K562 (cell line): ENCODE data around the gene GGT5. TPM values are rescaled to one million over a fixed set of nuclear protein-coding genes. Genes with fewer than 3 reads are reported as not detected.

Experiments used
- ATAC-seq: fragments of 200-7000 bp; cut with Tn5 transposase; 3 replicates; pipeline ENCODE4 v1.9.1; 2020; ENCODE audit warnings: moderate library complexity
- BruUV-seq: library from RNA; stranded (reverse); fragments of 400-500 nt; replicated peaks from 2 replicates; lab custom pipeline; 2021; lab: Mats Ljungman, UMichigan
- CTCF ChIA-PET: fragments of 300-600 bp; formaldehyde crosslinking; extraction: SDS; loops from one replicate; lab custom pipeline; 2021; ENCODE audit warnings: low intra/inter-chr PET ratio; lab: Yijun Ruan, JAX
- POLR2A ChIA-PET: fragments of 300-600, 350-650 bp; sonication (Branson Sonifier 250); formaldehyde crosslinking; extraction: SDS; loops from one replicate; lab custom pipeline; 2021; ENCODE audit warnings: antibody characterized with exemption, inconsistent platforms; lab: Yijun Ruan, JAX
- DNase-seq, 4 experiments: peaks; one replicate each; pipeline versions ENCODE4 v3.0.0 to v3.0.0-alpha.2; 2011 to 2018; ENCODE audit warnings: low spot score in 3 of 4, mixed read lengths in 3 of 4; ENCODE audit errors: extremely low read depth in 1 of 4
- FAIRE-seq: peaks from 2 replicates; lab custom pipeline; 2011; peaks lifted over from hg19 to GRCh38; lab: Jason Lieb, UNC
- H2AFZ ChIP-seq: 2 replicates; pipeline ENCODE4 v1.6.0; 2011; ENCODE audit warnings: low read depth, low read length, control low read depth, inconsistent platforms
- H3K27ac ChIP-seq: fragments of 200-600 bp; 3 replicates; pipeline ENCODE4 v1.8.0; 2011; ENCODE audit warnings: low read depth, mild to moderate bottlenecking, control low read depth, inconsistent platforms, low read length, moderate library complexity, mixed read lengths; ENCODE audit errors: extremely low read depth
- H3K27me3 ChIP-seq, 2 experiments: fragments of 300-600 bp in 1 of 2; 2 replicates in 1 of 2; 3 replicates in 1 of 2; pipeline versions ENCODE4 v1.6.0 to v1.8.0; 2011; ENCODE audit warnings: inconsistent platforms in 2 of 2, low read length in 2 of 2, mild to moderate bottlenecking in 1 of 2, mixed read lengths in 1 of 2, moderate library complexity in 1 of 2; ENCODE audit not compliant: control insufficient read depth in 2 of 2, insufficient read depth in 2 of 2
- H3K36me3 ChIP-seq: fragments of 300-600 bp; 3 replicates; pipeline ENCODE4 v1.8.0; 2011; ENCODE audit warnings: mild to moderate bottlenecking, low read length, inconsistent platforms; ENCODE audit not compliant: control insufficient read depth, insufficient read depth
- H3K4me1 ChIP-seq, 2 experiments: fragments of 200-600 bp in 1 of 2; replicated peaks in 1 of 2; 2 replicates in 1 of 2; 3 replicates in 1 of 2; pipeline versions ENCODE4 v1.5.1 to v1.8.0; 2011; ENCODE audit warnings: inconsistent platforms in 2 of 2, low read length in 2 of 2, mild to moderate bottlenecking in 1 of 2, mixed read lengths in 1 of 2, moderate library complexity in 1 of 2; ENCODE audit not compliant: control insufficient read depth in 2 of 2, insufficient read depth in 2 of 2
- H3K4me2 ChIP-seq: 2 replicates; pipeline ENCODE4 v1.6.1; 2011; ENCODE audit warnings: low read length, control low read depth, inconsistent platforms, mixed read lengths; ENCODE audit not compliant: insufficient read depth
- H3K4me3 ChIP-seq: fragments of 200-600 bp; sonication (generic), shearing (Covaris generic); 2 replicates; pipeline ENCODE4 v1.5.1; 2016; ENCODE audit warnings: control low read depth, inconsistent platforms
- H3K79me2 ChIP-seq: fragments of 200-600 bp; 3 replicates; pipeline ENCODE4 v1.8.0; 2011; ENCODE audit warnings: low read length, inconsistent platforms; ENCODE audit not compliant: control insufficient read depth, insufficient read depth
- H3K9ac ChIP-seq, 2 experiments: 2 replicates each; pipeline versions ENCODE4 v1.6.0 to v1.6.1; 2011; ENCODE audit warnings: low read depth in 2 of 2, low read length in 2 of 2, control low read depth in 1 of 2, inconsistent platforms in 1 of 2, mild to moderate bottlenecking in 1 of 2, mixed read lengths in 1 of 2; ENCODE audit not compliant: insufficient read depth in 1 of 2
- H3K9me1 ChIP-seq: one replicate; pipeline ENCODE4 v1.6.0; 2011; ENCODE audit warnings: inconsistent platforms, mild to moderate bottlenecking, low read length, moderate library complexity; ENCODE audit not compliant: control insufficient read depth, insufficient read depth
- H3K9me3 ChIP-seq: replicated peaks from 2 replicates; pipeline ENCODE4 v1.5.1; 2011; ENCODE audit warnings: low read depth, low read length, inconsistent platforms; ENCODE audit not compliant: control insufficient read depth, insufficient read depth
- H4K20me1 ChIP-seq: replicated peaks from 2 replicates; pipeline ENCODE4 v1.6.1; 2011; ENCODE audit warnings: low read length, inconsistent platforms, mixed read lengths; ENCODE audit not compliant: control insufficient read depth, insufficient read depth
- ARID1B ChIP-seq: fragments of 450-650 bp; IDR thresholded peaks from 2 replicates; pipeline ENCODE4 v1.6.1; 2016; ENCODE audit warnings: antibody characterized with exemption, mild to moderate bottlenecking, inconsistent platforms
- ATF1 ChIP-seq, 2 experiments: fragments of 450-650 bp in 1 of 2; IDR thresholded peaks; 2 replicates each; pipeline ENCODE4 v1.6.1; 2016; ENCODE audit warnings: missing compliant biosample characterization in 1 of 2, missing genetic modification characterization in 1 of 2
- CCAR2 ChIP-seq: fragments of 200-400 bp; formaldehyde crosslinking; IDR thresholded peaks from 2 replicates; pipeline ENCODE4 v1.6.1; 2017; ENCODE audit warnings: mild to moderate bottlenecking, low read depth, low read length
- E2F4 ChIP-seq: sonication (generic); formaldehyde crosslinking; IDR thresholded peaks from 2 replicates; pipeline ENCODE4 v1.8.0; 2022; ENCODE audit warnings: mild to moderate bottlenecking, low read depth, missing genetic modification reagents
- NFRKB ChIP-seq: fragments of 450-650 bp; IDR thresholded peaks from 2 replicates; pipeline ENCODE4 v1.6.1; 2016; ENCODE audit warnings: low read depth
- NR1H2 ChIP-seq: sonication (generic); formaldehyde crosslinking; IDR thresholded peaks from 2 replicates; pipeline ENCODE4 v1.4.0; 2020; ENCODE audit warnings: mild to moderate bottlenecking, missing genetic modification reagents
- PHF8 ChIP-seq: fragments of 200-600 bp; sonication (generic); IDR thresholded peaks from 2 replicates; pipeline ENCODE4 v1.6.1; 2012; ENCODE audit warnings: mixed run types, mild to moderate bottlenecking, inconsistent platforms, low read length, moderate library complexity, borderline replicate concordance
- WGBS: fragments of 100-300 bp; shearing (Covaris generic); methylation state at CpG from one replicate; pipeline ENCODE4 v1.1.6; 2016; ENCODE audit warnings: low coverage, mixed read lengths; ENCODE audit not compliant: insufficient coverage; ENCODE audit errors: missing lambda C conversion rate; 5-methylcytosine and 5-hydroxymethylcytosine counted together
- in situ Hi-C: fragments of 300-500 bp; cut with MboI; formaldehyde crosslinking; loops from 4 replicates; pipeline ENCODE4 v1.15.0; 2018; ENCODE audit warnings: inconsistent platforms, mixed read lengths
- intact Hi-C: fragments of 100-400 bp; cut with micrococcal nuclease; formaldehyde crosslinking; loops from 2 replicates; pipeline ENCODE4 v1.14.2; 2022
- polyA plus RNA-seq, 8 experiments: library from polyadenylated mRNA; depleted of rRNA in 4 of 8; stranded (reverse) in 5 of 8; unstranded in 3 of 8; fragments of >200 nt; fragmentation: Nextera tagmentation in 2 of 8; fragmentation: Illumina TruSeq in 1 of 8; extraction: Ambion mirVana in 2 of 8; extraction: Trizol in 1 of 8; gene quantifications; 2 replicates each; pipeline versions ENCODE4 v1.2.1 to v1.2.3, GENCODE V29; 2011 to 2014; ENCODE audit warnings: inconsistent platforms in 1 of 8, missing spikeins in 1 of 8
- total RNA-seq, 7 experiments: library from RNA; depleted of rRNA in 6 of 7; stranded (reverse); fragments of >200 nt in 6 of 7; fragmentation: Illumina TruSeq in 2 of 7; extraction: Trizol in 2 of 7; gene quantifications; 2 replicates each; pipeline versions ENCODE4 v1.2.1 to v1.2.3, GENCODE V29; 2011 to 2021; ENCODE audit warnings: low replicate concordance in 1 of 7

The GGT5 gene
- total and polyA plus RNA-seq, 9 of the 15 experiments (the other 6 are each of a cell fraction or from before 2014, with no cell fraction given): 0.07 to 0.69 (median 0.18) TPM; not detected in 4

GRCh38 chr22:24176630-24177029 lies 68.3 kb downstream of the GGT5 start:
- DNase-seq (no peak), FAIRE-seq (no peak), ATAC-seq (no peak)
- H4K20me1 ChIP-seq: peaks cover 6% of the 10 kb centered on the region; the same call in 1 of the 2 replicates
- intact Hi-C loops (no loop called here), in situ Hi-C loops (loop anchor here (10.0 kb wide), 1 partner anchor 222 kb away; no protein-coding TSS in a partner anchor)
- no peaks in the 10 kb centered on the region for H3K79me2 ChIP-seq
- H3K27ac ChIP-seq: no peak overlapping the region
- no TSS peak for BruUV-seq
- H3K4me2 ChIP-seq: no peak overlapping the region
- CTCF ChIA-PET: no interaction called here
- H3K4me1 ChIP-seq: peaks cover 0 to 28% of the 10 kb centered on the region in 2 experiments; a peak in 2 of 5 replicates
- no peak overlapping the region for H2AFZ ChIP-seq
- H3K9ac ChIP-seq: no peak overlapping the region; a peak in 1 of 4 replicates
- TF ChIP-seq CCAR2 (no peak), NFRKB (no peak)
- no peaks in the 10 kb centered on the region for H3K9me3 ChIP-seq
- peaks cover 38% of the 10 kb centered on the region; the same call in 1 of the 3 replicates for H3K36me3 ChIP-seq
- no peak overlapping the region for H3K4me3 ChIP-seq
- H3K9me1 ChIP-seq: no peaks in the 10 kb centered on the region
- no peaks in the 10 kb centered on the region for H3K27me3 ChIP-seq
- 81% methylated on average over 3 of the region's 10 CpGs for WGBS
- POLR2A ChIA-PET: interaction anchor here (0.6 to 0.7 kb wide), 2 partner anchors 11 to 22 kb away, joined by 3 to 4 read pairs; no protein-coding TSS in a partner anchor

GRCh38 chr22:24176040-24176439 lies 68.8 kb downstream of the GGT5 start:
- no peaks in the 10 kb centered on the region for H3K9me3 ChIP-seq
- intact Hi-C loops (no loop called here), in situ Hi-C loops (loop anchor here (10.0 kb wide), 1 partner anchor 221 kb away; no protein-coding TSS in a partner anchor)
- ATAC-seq (no peak), FAIRE-seq (no peak), DNase-seq (no peak)
- BruUV-seq: no TSS peak
- H3K79me2 ChIP-seq: no peaks in the 10 kb centered on the region
- no peaks in the 10 kb centered on the region for H3K9me1 ChIP-seq
- no peak overlapping the region for H3K4me2 ChIP-seq
- no peak overlapping the region for H3K4me3 ChIP-seq
- no peak for TF ChIP-seq NR1H2 (CRISPR knock-in tag)
- no peak for TF ChIP-seq PHF8
- TF ChIP-seq ATF1 (CRISPR knock-in tag; IDR thresholded peaks at IDR 0.05): no peak
- no peak for TF ChIP-seq ATF1 (tag; IDR thresholded peaks at IDR 0.05)
- TF ChIP-seq E2F4 (CRISPR knock-in tag): no peak
- no peak for TF ChIP-seq ARID1B
- H3K27ac ChIP-seq: no peak overlapping the region
- H3K4me1 ChIP-seq: peaks cover 0 to 22% of the 10 kb centered on the region in 2 experiments; a peak in 2 of 5 replicates
- WGBS: 94% methylated on average over 3 of the region's 11 CpGs
- H3K9ac ChIP-seq: no peak overlapping the region; a peak in 1 of 4 replicates
- no peaks in the 10 kb centered on the region for H3K27me3 ChIP-seq
- H4K20me1 ChIP-seq: peaks cover 6% of the 10 kb centered on the region; the same call in 1 of the 2 replicates
- peaks cover 44% of the 10 kb centered on the region; the same call in 2 of the 3 replicates for H3K36me3 ChIP-seq
- ChIA-PET POLR2A (no interaction called here), CTCF (no interaction called here)
- H2AFZ ChIP-seq: no peak overlapping the region
